HCT116 (cell line): ENCODE results near the gene CADPS. TPM values are rescaled to one million over a fixed set of nuclear protein-coding genes. Genes with fewer than 3 reads are reported as not detected.

ENCODE experiments used
- ATAC-seq: fragments of 200-7000 bp; cut with Tn5 transposase; 2 replicates; pipeline ENCODE4 v1.9.1; 2020; ENCODE audit warnings: mild to moderate bottlenecking, moderate library complexity
- BruUV-seq: library from RNA; stranded (reverse); fragments of 400-500 nt; replicated peaks from 2 replicates; lab custom pipeline; 2021; lab: Mats Ljungman, UMichigan
- CTCF ChIA-PET: fragments of 300-600 bp; sonication (Branson Sonifier 250); formaldehyde crosslinking; loops from one replicate; lab custom pipeline; 2021; ENCODE audit warnings: antibody characterized with exemption; lab: Charles Lee
- POLR2A ChIA-PET: fragments of 300-600, 350-600 bp; sonication (Branson Sonifier 250); formaldehyde crosslinking; loops from one replicate; lab custom pipeline; 2021; ENCODE audit warnings: antibody characterized with exemption; lab: Charles Lee
- RAD21 ChIA-PET, 2 experiments: fragments of 300-600 bp; sonication (Branson Sonifier 250); formaldehyde crosslinking; loops; one replicate each; lab custom pipeline; 2023; ENCODE audit warnings: low total read pairs in 2 of 2; ENCODE audit not compliant: uncharacterized antibody in 2 of 2, unreplicated experiment in 2 of 2, low non-redundant PET in 1 of 2; lab: Charles Lee
- DNase-seq: peaks from one replicate; pipeline ENCODE4 v3.0.0-alpha.2; 2010; ENCODE audit warnings: low read depth, low spot score
- H2AFZ ChIP-seq: fragments of 200-600 bp; shearing (Covaris generic), sonication (generic); 2 replicates; pipeline ENCODE4 v1.6.1; 2017; ENCODE audit warnings: low read depth, mixed run types, mixed read lengths, antibody characterized with exemption, low read length; ENCODE audit not compliant: poor library complexity, severe bottlenecking
- H3K27ac ChIP-seq: 2 replicates; pipeline ENCODE4 v1.5.1; 2012; ENCODE audit warnings: low read depth, low read length
- H3K27me3 ChIP-seq: fragments of 200-600 bp; sonication (generic); 2 replicates; pipeline ENCODE4 v1.6.1; 2016; ENCODE audit warnings: mixed run types, low read length, mixed read lengths; ENCODE audit not compliant: insufficient read depth
- H3K36me3 ChIP-seq, 2 experiments: fragments of 200-500 bp in 1 of 2; fragments of 200-600 bp in 1 of 2; sonication (Bioruptor generic) in 1 of 2; sonication (generic) in 1 of 2; 2 replicates each; pipeline versions ENCODE4 v1.5.1 to v1.6.1; 2014 to 2016; ENCODE audit warnings: low read length in 2 of 2, inconsistent platforms in 1 of 2, mixed read lengths in 1 of 2, mixed run types in 1 of 2; ENCODE audit not compliant: insufficient read depth in 2 of 2, control insufficient read depth in 1 of 2
- H3K4me1 ChIP-seq, 2 experiments: fragments of 200-600 bp in 1 of 2; sonication (generic) in 1 of 2; 2 replicates each; pipeline versions ENCODE4 v1.5.1 to v1.6.1; 2012 to 2017; ENCODE audit warnings: low read length in 2 of 2, inconsistent platforms in 1 of 2, mild to moderate bottlenecking in 1 of 2, mixed read lengths in 1 of 2, mixed run types in 1 of 2, moderate library complexity in 1 of 2; ENCODE audit not compliant: insufficient read depth in 2 of 2, control insufficient read depth in 1 of 2
- H3K4me2 ChIP-seq: fragments of 200-600 bp; sonication (generic); 2 replicates; pipeline ENCODE4 v1.6.1; 2017; ENCODE audit warnings: mixed run types, low read length, mixed read lengths
- H3K4me3 ChIP-seq, 2 experiments: fragments of 200-600 bp in 1 of 2; sonication (generic) in 1 of 2; replicated peaks in 1 of 2; 2 replicates each; pipeline ENCODE4 v1.5.1; 2011 to 2016; ENCODE audit warnings: low read length in 2 of 2, control low read depth in 1 of 2, low read depth in 1 of 2, mild to moderate bottlenecking in 1 of 2, mixed read lengths in 1 of 2, mixed run types in 1 of 2
- H3K79me2 ChIP-seq: fragments of 200-600 bp; sonication (generic); 2 replicates; pipeline ENCODE4 v1.6.1; 2017; ENCODE audit warnings: mild to moderate bottlenecking, mixed run types, low read length, moderate library complexity, mixed read lengths; ENCODE audit not compliant: insufficient read depth
- H3K9ac ChIP-seq: fragments of 200-600 bp; sonication (generic); 2 replicates; pipeline ENCODE4 v1.6.1; 2016; ENCODE audit warnings: low read length, mixed read lengths
- H3K9me2 ChIP-seq: fragments of 200-600 bp; sonication (generic), shearing (Covaris generic); 2 replicates; pipeline ENCODE4 v1.6.1; 2017; ENCODE audit warnings: mixed run types, mild to moderate bottlenecking, moderate library complexity; ENCODE audit not compliant: insufficient read depth
- H3K9me3 ChIP-seq, 2 experiments: fragments of 200-500 bp in 1 of 2; fragments of 200-600 bp in 1 of 2; sonication (Bioruptor generic) in 1 of 2; sonication (generic) in 1 of 2; 2 replicates each; pipeline ENCODE4 v1.6.1; 2014 to 2017; ENCODE audit warnings: low read length in 2 of 2, mixed read lengths in 2 of 2, inconsistent platforms in 1 of 2, low read depth in 1 of 2, mild to moderate bottlenecking in 1 of 2, mixed run types in 1 of 2, moderate library complexity in 1 of 2; ENCODE audit not compliant: control insufficient read depth in 1 of 2, insufficient read depth in 1 of 2
- H4K20me1 ChIP-seq: fragments of 200-600 bp; sonication (generic), shearing (Covaris generic); 2 replicates; pipeline ENCODE4 v1.6.1; 2017; ENCODE audit warnings: mixed run types, mild to moderate bottlenecking, moderate library complexity; ENCODE audit not compliant: insufficient read depth
- CBX3 ChIP-seq: IDR thresholded peaks from 2 replicates; pipeline ENCODE4 v1.6.1; 2012; ENCODE audit warnings: low read depth
- CEBPB ChIP-seq: IDR thresholded peaks from 2 replicates; pipeline ENCODE4 v1.6.1; 2012; ENCODE audit warnings: low read depth
- EGR1 ChIP-seq: IDR thresholded peaks from 2 replicates; pipeline ENCODE4 v1.6.1; 2012; ENCODE audit warnings: low read depth
- ELF1 ChIP-seq: IDR thresholded peaks from 2 replicates; pipeline ENCODE4 v1.6.1; 2012; ENCODE audit warnings: low read depth, borderline replicate concordance
- EZH2 ChIP-seq: fragments of 200-600 bp; sonication (generic); IDR thresholded peaks from 2 replicates; pipeline ENCODE4 v1.6.1; 2017; ENCODE audit warnings: antibody characterized with exemption, mixed run types
- EZH2phosphoT487 ChIP-seq: fragments of 200-600 bp; IDR thresholded peaks from 2 replicates; pipeline ENCODE4 v1.6.1; 2018; ENCODE audit warnings: antibody characterized with exemption, borderline replicate concordance
- FOSL1 ChIP-seq: IDR thresholded peaks from 2 replicates; pipeline ENCODE4 v1.6.1; 2012; ENCODE audit warnings: low read depth
- RAD21 ChIP-seq: IDR thresholded peaks from 2 replicates; pipeline ENCODE4 v1.6.1; 2012; ENCODE audit warnings: low read depth, mild to moderate bottlenecking
- SIN3A ChIP-seq: IDR thresholded peaks from 2 replicates; pipeline ENCODE4 v1.6.1; 2012; ENCODE audit warnings: low read depth
- SP1 ChIP-seq: IDR thresholded peaks from 2 replicates; pipeline ENCODE4 v1.6.1; 2012; ENCODE audit warnings: low read depth
- TCF7L2 ChIP-seq: IDR thresholded peaks from 2 replicates; pipeline ENCODE4 v1.7.0; 2011; ENCODE audit warnings: borderline replicate concordance, inconsistent platforms; ENCODE audit not compliant: insufficient read depth, insufficient read length; ENCODE audit errors: extremely low read depth
- YY1 ChIP-seq: IDR thresholded peaks from 2 replicates; pipeline ENCODE4 v1.6.1; 2011; ENCODE audit warnings: low read length, low read depth, moderate library complexity, mild to moderate bottlenecking; ENCODE audit not compliant: insufficient replicate concordance; ENCODE audit errors: extremely low read depth
- ZFX ChIP-seq: fragments of 450-650 bp; IDR thresholded peaks from 2 replicates; pipeline ENCODE4 v1.6.1; 2017
- ZNF274 ChIP-seq: fragments of 200-500 bp; sonication (Bioruptor generic); IDR thresholded peaks from 2 replicates; pipeline ENCODE4 v1.6.1; 2014; ENCODE audit warnings: mild to moderate bottlenecking, low read depth, low read length, inconsistent platforms
- intact Hi-C: fragments of 100-400 bp; cut with micrococcal nuclease; formaldehyde crosslinking; loops from 2 replicates; pipeline ENCODE4 v1.10.0; 2022
- total RNA-seq: library from RNA; stranded (reverse); gene quantifications from one replicate; pipeline ENCODE4 v1.2.1, GENCODE V29; 2021; ENCODE audit not compliant: unreplicated experiment
- TF ChIP-seq, protein P1 (sequence below), 3 experiments: fragments of 200-600 bp in 1 of 3; sonication (generic) in 1 of 3; IDR thresholded peaks in 2 of 3; conservative IDR thresholded peaks in 1 of 3; 2 replicates each; pipeline ENCODE4 v1.5.1; 2012 to 2017; ENCODE audit warnings: low read depth in 2 of 3, low read length in 2 of 3, antibody characterized with exemption in 1 of 3, borderline replicate concordance in 1 of 3, control low read depth in 1 of 3, mild to moderate bottlenecking in 1 of 3, mixed read lengths in 1 of 3, mixed run types in 1 of 3, moderate library complexity in 1 of 3; ENCODE audit not compliant: insufficient read depth in 1 of 3
- TF ChIP-seq, protein P2 (sequence below): IDR thresholded peaks from 2 replicates; pipeline ENCODE4 v1.6.1; 2012

The CADPS gene
- total RNA-seq, 1 experiment from 2014 or later = not detected

DNA sequence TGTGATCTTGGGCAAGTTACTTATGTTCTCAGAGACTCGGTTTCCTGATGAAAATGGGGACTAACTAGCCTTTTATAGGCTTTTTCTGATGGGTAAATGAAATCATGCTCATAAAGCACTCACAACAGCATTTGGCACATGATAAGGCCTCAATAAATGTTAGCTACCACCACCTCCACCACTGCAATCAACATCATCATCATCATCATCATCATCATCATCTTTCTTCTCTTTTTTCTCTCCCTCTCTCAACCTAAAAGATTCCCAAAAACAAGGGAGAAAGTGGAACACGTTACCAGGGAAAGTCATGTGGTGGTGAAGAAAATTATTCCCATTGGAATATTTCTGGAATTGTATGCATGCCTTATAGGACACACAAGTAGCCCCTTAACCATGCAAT lies 468.3 kb downstream of the CADPS start (continued):
- TF ChIP-seq, protein P1, sequence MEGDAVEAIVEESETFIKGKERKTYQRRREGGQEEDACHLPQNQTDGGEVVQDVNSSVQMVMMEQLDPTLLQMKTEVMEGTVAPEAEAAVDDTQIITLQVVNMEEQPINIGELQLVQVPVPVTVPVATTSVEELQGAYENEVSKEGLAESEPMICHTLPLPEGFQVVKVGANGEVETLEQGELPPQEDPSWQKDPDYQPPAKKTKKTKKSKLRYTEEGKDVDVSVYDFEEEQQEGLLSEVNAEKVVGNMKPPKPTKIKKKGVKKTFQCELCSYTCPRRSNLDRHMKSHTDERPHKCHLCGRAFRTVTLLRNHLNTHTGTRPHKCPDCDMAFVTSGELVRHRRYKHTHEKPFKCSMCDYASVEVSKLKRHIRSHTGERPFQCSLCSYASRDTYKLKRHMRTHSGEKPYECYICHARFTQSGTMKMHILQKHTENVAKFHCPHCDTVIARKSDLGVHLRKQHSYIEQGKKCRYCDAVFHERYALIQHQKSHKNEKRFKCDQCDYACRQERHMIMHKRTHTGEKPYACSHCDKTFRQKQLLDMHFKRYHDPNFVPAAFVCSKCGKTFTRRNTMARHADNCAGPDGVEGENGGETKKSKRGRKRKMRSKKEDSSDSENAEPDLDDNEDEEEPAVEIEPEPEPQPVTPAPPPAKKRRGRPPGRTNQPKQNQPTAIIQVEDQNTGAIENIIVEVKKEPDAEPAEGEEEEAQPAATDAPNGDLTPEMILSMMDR (IDR thresholded peaks at IDR 0.05 in 2 of 3, conservative IDR thresholded peaks at IDR 0.05 in 1 of 3; ENCODE audit: borderline replicate concordance in 1 of 3, insufficient read depth in 1 of 3, low read depth in 2 of 3, low read length in 2 of 3) = no peak
- no peak for TF ChIP-seq ZFX
- TF ChIP-seq CEBPB = no peak
- TF ChIP-seq CBX3 = no peak
- no peak for TF ChIP-seq EGR1

DNA sequence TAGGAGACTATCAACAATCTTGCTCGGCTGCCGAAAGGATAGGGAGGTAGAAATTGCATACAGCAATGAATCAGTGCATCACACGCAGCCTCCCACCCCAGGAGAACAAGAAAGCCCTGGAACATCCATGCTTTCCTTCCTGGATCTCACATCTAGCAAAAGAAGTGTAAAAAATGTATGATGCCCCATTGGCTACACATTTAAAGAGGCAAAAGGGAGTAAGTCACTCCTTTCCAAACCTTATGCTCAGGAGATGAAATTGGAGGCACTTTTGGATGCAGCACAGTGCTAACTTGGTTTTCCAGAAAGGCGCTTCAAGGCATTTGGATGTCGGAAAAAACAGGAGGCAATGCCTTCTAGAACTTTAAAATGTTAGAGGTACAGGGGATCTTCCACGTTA lies 469.6 kb downstream of the CADPS start:
- H3K79me2 ChIP-seq = no peaks in the 10 kb centered on the region
- H3K27me3 ChIP-seq = peaks cover 62% of the 10 kb centered on the region
- BruUV-seq = no TSS peak
- no peaks in the 10 kb centered on the region for H3K9me2 ChIP-seq
- no peak for TF ChIP-seq ELF1
- TF ChIP-seq ZNF274 = no peak
- no peak for TF ChIP-seq FOSL1
- no peak for TF ChIP-seq EGR1
- TF ChIP-seq EZH2phosphoT487 = no peak
- TF ChIP-seq RAD21 = no peak
- TF ChIP-seq, protein P2, sequence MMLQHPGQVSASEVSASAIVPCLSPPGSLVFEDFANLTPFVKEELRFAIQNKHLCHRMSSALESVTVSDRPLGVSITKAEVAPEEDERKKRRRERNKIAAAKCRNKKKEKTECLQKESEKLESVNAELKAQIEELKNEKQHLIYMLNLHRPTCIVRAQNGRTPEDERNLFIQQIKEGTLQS = no peak
- TF ChIP-seq TCF7L2 = no peak
- TF ChIP-seq SIN3A = no peak
- no peak for TF ChIP-seq CEBPB
- TF ChIP-seq EZH2 = no peak
- TF ChIP-seq SP1 = no peak
- no peak for TF ChIP-seq YY1
- DNase-seq (no peak), ATAC-seq (no peak)
- no peaks in the 10 kb centered on the region for H4K20me1 ChIP-seq
- no peak overlapping the region for H3K9ac ChIP-seq
- H3K4me1 ChIP-seq = no peaks in the 10 kb centered on the region
- ChIA-PET CTCF (no interaction called here), RAD21 (no interaction called here), POLR2A (no interaction called here)
- no peaks in the 10 kb centered on the region for H3K36me3 ChIP-seq
- no peak overlapping the region for H3K4me2 ChIP-seq
- H3K27ac ChIP-seq = no peak overlapping the region
- intact Hi-C loops = no loop called here
- H3K9me3 ChIP-seq = no peaks in the 10 kb centered on the region
- H3K4me3 ChIP-seq = no peak overlapping the region
- H2AFZ ChIP-seq = no peak overlapping the region
